GM18951 (cell line): ENCODE measurements around the gene DUT.

Experiments
- POLR2A ChIP-seq: IDR thresholded peaks from 4 replicates; pipeline ENCODE4 v1.6.1; 2011; ENCODE audit warnings: mild to moderate bottlenecking; ENCODE audit not compliant: insufficient read length, insufficient read depth; ENCODE audit errors: extremely low read depth
- in situ Hi-C: fragments of 300-500 bp; cut with MboI; formaldehyde crosslinking; loops from one replicate; pipeline ENCODE4 v1.12.0; 2022; ENCODE audit warnings: low sequenced_read_pairs, mixed read lengths, inconsistent platforms; ENCODE audit not compliant: unreplicated experiment

DUT gene

DNA sequence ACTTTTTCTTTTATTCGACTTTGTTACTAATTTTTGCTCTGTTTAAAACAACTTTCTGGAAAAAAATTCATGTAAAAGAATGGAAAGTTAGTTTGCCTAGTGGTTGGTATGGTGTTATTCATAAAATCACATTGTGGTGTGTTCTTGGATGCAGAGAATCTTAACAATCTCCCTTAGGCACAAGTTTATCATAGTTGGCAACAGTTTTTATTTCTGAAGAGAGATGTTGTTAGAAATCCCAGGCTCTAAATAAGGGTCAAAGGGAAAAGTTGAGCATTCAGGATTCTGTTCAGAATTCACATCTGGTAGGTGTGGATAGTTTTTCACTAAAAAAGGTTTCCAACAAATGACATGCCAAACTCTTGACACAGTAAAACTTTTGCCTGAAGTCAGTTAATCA is 6.4 kb downstream of the DUT start:
- TF ChIP-seq POLR2A: no peak
- in situ Hi-C loops: no loop called here

DNA sequence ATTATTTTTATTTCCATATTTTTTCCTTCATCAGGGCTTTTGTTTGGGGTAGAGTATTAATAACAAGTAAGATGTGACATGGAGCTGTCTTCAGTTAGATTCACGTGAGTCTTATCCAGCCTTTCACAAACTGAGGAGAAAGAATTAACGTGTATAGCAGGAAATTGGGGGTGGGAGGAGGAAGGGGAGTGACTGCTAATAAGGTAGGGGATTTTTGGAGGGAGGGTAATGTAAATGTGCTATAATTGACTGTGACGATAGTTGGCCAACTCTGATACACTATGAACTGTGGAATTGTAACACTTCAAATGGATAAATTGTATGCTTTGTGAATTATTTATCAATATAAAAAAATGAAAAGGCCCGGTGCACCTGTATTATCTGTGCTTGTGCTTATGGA is 8.9 kb downstream of the DUT start:
- TF ChIP-seq POLR2A: no peak
- in situ Hi-C loops: no loop called here

DNA sequence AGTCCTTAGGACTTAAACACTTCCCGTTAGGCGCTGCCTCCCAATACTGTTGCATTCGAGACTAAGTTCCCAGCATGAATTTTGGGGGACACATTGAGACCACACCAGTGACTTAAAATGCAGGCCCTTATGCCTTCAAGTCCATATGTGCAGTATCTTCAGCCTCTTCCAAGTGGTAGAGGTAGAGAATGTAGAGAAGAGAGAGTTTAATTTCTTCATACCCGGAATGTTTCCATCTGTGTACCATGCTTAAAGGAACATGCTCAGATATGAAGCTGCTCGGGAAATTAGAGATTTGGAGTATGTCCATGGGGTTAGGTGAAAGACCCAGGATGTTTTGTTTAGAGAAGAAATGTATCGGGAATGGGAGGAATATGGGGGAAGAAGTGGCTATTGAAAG is 12.6 kb downstream of the DUT start:
- in situ Hi-C loops: no loop called here
- no peak for TF ChIP-seq POLR2A

DNA sequence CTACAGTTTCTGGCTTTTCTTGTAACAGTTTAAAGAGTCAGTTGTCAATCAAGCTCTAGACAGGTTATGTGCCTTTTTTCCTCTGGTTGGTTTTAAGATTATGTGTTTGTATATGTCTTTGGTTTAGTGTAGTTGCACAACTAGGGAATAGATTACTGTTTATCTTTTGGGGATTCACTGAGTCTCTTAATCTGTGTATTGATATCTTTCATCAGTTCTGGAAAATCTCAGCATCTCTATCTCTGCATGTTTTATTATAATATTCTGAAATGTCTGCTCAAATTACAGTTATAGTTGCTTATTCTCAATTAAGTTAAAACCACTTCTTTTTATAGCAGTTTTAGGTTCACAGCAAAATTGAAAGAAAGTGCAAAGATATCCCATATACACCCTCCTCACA is 14.3 kb downstream of the DUT start:
- in situ Hi-C loops: no loop called here
- TF ChIP-seq POLR2A: no peak

DNA sequence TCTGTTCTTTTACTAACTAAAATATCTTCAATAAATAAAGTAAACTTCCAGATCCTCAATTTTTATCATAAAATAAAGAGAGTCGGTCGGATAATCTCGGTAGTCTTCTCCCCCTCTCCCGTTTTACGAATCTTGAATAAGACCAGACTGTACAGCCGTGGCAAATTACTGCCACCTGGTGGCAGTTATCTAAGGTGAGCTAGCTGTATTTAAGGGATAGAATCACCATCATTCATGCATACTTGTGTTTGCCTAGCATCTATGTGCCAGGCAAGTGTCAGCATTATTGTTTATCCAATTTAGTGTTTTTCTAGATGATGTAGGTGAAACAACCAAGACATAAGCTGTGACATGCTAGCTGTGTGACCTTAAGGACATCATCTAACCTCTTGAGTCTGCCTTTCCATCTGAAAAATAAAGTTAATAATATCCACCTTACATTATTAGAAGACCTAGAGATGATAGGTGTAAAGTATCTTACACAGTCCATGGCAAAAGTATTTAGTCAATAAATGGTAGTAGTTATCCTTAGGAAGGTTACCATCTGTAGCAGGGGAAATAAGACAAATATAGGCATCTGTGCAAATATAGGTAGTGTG is 21.3 kb downstream of the DUT start:
- no peak for TF ChIP-seq POLR2A
- in situ Hi-C loops: loop anchor here (25.0 kb wide), 2 partner anchors 285 to 460 kb away; partner anchors contain the start of genes CEP152 and FBN1

DNA sequence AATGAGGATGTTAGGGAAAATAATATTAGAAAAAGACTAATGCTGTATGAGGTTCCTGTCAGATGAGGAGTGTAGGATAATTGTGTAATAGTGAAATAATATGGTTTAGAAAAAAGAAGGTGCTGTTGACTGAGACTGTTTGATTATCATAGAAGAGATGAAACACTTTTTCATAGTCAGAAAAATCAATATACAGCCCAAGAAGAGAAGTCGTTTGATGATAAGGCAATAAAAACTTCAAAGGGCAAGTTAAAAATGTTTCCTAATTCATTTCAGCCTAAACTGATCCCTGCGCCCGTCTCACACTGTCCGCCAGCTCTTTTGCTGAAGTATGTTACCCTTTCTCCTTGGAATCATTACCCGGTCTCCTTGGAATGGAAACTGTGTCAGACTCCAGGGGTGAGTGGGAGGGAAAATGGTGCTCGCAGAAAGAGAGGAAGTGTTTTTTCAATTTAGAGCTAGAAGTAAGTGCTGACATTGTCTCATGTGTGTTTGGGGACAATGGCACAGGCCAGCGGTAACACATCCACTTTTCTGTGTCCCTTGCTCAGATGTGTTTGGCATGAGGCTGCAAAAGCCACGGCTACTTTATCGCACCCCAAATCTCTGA is 23.6 kb downstream of the DUT start:
- no peak for TF ChIP-seq POLR2A
- in situ Hi-C loops: loop anchor here (25.0 kb wide), 2 partner anchors 283 to 458 kb away; partner anchors contain the start of genes CEP152 and FBN1

DNA sequence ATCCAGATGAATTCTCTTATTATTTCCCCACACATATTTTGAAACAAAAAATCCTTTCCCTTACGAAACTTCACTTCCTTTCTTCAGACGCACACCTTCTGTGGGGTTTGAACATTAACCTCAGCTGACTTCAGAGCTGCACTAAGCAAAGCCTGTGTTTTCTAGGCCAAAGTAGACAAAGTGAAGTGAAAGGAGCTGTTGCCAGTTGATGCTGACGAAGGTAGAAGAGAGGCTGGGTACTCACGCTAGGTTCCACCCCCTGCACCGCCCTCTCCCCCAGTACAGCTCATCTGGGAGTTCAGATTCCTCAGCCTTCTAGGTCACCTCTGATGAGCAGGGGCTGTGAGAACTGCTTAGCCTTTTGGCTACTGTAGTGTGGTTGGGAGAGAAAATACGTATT is 24.1 kb downstream of the DUT start:
- no peak for TF ChIP-seq POLR2A
- in situ Hi-C loops: loop anchor here (25.0 kb wide), 2 partner anchors 282 to 457 kb away; partner anchors contain the start of genes CEP152 and FBN1

DNA sequence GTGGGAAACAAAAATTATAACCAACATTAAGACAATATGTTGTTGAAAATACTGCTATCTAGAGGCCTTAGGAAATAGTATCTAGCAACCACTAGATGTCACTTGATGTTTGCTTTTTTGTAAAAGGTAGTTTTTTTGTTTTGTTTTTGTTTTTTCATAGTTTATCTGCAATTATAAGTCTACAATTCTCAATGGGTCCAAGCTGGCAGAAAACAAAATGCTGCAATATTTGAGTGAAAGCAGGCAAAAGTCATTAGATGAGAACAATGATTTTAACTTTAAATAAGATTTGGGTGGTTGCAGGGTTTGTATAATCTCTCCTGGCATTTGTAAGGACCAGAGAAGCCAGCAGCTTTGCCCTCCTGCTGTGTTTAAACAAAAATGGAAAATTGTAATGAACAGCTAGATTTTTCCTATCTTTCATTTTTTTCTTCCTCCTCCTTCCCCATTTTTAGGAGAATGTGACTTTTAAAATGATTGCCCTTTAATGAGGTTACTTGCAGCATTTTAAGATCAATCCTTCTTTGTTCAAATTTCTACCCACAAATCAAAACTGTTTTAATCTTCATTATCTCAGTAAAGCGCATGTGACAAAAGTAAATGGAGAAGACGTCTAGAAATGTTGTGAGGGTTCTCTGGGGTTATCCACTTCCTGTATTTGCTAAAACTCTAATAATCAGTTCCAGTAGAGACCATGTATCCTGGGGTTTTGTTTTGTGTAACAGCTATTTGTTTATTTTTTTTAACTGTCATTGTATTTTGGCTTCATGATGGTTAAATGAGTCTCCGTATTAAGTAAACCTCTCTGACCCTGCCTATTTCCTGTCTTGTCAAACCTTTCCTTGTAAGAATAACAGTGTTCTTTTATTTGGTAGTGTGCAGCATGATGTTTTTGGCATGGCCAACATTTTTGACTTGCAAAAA is 27.3 kb downstream of the DUT start:
- in situ Hi-C loops: loop anchor here (25.0 kb wide), 2 partner anchors 279 to 454 kb away; partner anchors contain the start of genes CEP152 and FBN1
- TF ChIP-seq POLR2A: no peak

DNA sequence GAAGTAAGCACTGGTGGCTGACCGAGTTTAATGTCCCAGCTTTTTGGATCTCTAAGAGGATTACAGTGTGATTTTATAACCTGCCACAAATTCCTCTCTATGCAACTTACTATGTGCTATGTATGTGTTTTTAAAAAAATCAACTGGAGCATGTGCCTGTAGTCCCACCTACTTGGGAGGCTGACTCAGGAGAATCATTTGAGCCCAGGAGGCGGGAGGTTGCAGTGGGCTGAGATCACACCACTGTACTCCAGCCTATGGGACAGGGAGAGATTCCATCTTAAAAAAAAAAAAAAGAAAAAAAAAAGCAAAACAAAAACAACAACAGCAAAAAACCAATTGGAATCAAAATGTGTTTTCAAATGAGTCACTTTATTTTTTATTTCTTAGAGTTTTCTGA is 29.6 kb downstream of the DUT start:
- in situ Hi-C loops: loop anchor here (25.0 kb wide), 2 partner anchors 276 to 451 kb away; partner anchors contain the start of genes CEP152 and FBN1
- no peak for TF ChIP-seq POLR2A

DNA sequence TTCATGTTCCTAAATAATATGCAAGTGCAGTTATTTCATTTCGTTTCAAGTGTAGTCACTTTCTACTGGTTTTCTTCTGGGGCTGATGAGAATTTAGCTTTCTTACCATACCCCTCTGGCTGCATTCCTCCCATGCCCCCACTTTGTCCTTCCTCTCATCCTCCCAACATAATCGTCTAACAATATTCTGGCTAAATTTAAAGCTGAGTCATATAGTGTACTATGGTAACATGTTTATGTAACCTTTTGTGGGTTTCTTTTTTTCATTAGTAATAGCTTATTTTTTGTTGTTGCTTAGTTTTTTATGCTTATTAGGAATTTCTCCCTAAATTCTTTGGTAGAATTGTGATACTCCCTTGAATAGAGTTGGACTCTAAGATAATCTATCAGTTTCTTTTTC is 30.5 kb downstream of the DUT start:
- in situ Hi-C loops: loop anchor here (25.0 kb wide), 2 partner anchors 276 to 451 kb away; partner anchors contain the start of genes CEP152 and FBN1
- no peak for TF ChIP-seq POLR2A

DNA sequence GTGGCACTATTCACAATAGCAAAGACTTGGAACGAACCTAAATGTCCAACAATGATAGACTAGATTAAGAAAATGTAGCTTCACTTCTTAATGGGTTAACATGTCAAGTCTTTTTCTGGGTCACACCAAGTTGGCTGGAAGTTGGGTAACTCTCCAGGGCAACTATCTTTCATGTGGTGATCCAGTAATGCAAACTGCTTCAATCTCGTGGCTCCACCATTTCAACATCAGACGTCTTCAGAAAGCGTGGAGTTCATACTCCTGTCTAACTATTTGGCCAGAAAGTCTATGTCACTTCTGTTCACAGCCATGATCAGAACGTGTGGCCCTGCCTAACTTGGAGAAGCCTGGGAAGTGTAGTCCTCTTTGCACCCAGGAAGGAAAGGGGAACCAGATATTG is 32.2 kb downstream of the DUT start:
- no peak for TF ChIP-seq POLR2A
- in situ Hi-C loops: loop anchor here (25.0 kb wide), 2 partner anchors 274 to 449 kb away; partner anchors contain the start of genes CEP152 and FBN1

DNA sequence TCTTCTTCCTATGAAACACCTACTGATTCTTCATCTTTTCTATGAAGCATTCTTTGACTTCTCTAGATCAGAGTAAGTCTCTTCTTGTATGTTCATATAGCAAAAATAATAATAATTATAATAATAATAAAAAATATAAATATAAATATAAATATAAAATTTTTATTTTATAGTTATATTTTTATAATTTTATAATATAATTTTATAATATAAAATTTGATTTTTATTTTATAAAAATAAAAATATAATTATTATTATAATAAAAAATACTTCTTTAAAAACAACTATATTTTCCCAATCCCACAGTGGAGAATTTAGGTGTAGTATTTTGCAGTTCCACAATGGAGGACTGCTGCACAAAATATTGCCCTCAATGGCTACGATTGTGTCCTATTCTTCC is 34.3 kb downstream of the DUT start:
- TF ChIP-seq POLR2A: no peak

More for the DNA sequence above, 34.3 kb downstream of the DUT start:
- in situ Hi-C loops: loop anchor here (25.0 kb wide), 2 partner anchors 272 to 447 kb away; partner anchors contain the start of genes CEP152 and FBN1
